Hematopoietic multipotent progenitor cell treated with erythropoietin and hydrocortisone succinate and interleukin-3 and kit ligand, for 6 days (in vitro differentiated cells): Measurements from ENCODE around the gene FRMD4B.
"Not testable (repeated sequence)": the region's sequence is repeated elsewhere in the genome, so short reads cannot be mapped to it uniquely, and the experiment has no call there.

Source experiments
- DNase-seq: peaks from one replicate; pipeline ENCODE4 v3.0.0-alpha.2; 2015

The FRMD4B gene

DNA sequence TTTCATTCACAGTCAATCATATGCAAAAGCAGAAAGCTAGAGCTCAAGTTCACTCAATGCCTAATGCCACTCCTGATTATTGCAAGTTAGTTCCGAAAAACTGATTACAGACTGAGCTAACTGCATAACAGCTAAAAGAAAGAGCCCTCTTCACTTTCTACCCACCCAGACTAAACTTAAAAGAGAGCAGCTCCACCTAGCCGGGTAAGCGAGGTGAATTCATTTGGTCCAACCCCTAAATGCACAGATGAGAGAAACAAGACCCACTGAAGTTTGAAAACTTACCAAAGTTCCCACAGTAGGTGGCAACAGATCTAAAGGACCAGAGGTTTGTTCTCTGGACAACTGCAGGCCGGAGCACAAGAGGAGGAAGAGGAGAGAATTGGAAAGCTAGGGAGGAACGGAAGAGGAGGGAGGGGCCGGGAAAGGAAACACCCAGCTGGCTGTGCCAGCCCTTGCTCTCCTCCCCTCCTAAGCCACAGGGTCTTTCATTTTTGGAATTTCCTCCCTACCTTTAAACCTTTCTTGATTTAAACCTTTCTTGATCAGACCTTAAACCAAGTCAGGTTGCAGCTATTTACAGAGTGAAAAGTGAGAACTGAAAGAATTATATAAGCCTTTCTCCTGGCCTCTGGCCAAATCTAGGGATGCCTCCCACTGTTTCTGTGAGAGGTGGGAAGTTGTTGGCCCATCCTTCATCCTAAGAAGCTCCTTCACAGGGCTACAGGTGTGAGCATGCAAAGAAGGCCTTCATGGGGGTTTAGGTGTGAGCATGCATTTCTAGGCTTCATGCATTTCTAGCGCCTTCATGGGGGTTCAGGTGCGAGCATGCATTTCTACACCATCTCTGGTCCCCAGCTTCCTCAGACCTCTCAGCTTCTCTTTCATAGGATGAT is 148.8 kb downstream of the FRMD4B start:
- peak; percentile 10 for DNase-seq

DNA sequence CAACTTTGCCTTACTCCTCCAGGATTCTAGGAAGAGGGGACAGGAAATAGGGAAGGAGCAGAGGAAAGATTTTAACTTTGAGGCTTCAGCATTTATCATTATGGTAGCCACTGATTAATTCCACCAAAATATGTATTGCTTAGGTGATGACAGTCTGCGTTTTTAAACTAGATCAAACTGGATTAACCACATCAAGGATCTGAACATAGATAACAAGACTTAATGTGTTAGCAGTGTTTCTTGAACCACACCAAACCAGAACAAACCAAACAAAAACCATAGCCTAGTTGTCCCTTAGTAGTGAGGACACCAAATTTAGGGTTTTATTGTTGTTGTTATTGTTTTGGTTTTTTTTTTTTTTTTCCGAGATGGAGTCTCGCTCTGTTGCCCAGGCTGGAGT is 150.0 kb downstream of the FRMD4B start:
- no peak for DNase-seq

DNA sequence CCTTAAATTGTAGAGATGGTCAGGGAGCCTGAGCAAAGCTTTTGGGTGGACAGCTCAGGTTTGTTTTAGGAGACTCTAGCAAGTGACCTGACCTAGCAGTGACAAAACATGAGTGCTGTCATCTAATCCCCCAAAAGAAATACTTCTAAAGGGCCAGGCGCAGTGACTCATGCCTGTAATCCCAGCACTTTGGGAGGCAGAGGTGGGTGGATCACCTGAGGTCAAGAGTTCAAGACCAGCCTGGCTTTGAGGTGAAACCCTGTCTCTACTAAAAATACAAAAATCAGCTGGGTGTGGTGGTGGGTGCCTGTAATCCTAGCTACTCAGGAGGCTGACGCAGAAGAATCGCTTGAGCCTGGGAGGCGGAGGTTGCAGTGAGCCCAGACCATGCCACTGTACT is 150.7 kb downstream of the FRMD4B start:
- DNase-seq = not testable (repeated sequence)

GRCh38 chr3:69232482-69232881 is 153.4 kb downstream of the FRMD4B start:
- no peak for DNase-seq

DNA sequence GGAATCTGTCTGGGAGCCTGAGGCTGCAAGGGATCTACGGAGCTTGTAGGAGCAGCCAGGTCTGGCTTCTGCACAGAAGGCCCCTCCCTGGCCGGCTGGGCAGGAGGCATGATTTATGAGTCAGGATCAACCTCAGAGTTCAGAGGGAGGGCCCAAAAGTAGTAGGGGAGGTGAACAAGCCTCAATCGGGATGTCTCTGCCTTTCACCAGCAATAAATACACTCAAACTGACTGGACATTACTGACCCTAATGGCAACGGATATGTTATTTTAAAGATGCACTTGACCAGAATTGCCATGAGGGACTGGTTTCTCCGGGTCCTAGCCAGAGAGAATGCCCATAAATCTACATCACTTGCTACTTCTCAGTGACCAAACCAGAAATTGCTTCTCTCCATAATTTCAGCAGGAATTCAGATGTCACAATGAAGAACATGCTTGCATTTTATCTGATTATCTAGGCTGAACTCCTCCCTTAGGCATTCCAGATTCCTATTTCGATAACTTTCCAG is 153.9 kb downstream of the FRMD4B start:
- DNase-seq = no peak

DNA sequence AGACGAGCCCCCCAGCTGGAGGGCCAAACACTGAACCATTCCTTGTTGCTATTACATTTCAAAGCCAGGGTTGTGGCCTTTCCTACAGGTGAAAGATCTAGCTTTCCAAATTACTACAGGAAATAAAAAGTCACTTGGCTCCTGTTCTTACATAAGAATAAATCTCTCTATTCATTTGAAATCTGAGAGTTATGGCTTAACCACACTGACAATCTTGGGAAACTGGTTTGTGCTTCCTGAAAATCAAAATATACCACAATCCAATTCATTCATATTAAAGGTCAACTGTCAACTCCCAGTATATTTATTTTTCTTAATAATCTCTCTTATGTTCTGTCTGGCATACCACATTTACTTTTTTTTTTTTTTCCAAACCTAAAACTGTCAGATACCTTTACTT is 159.8 kb downstream of the FRMD4B start:
- DNase-seq = no peak

GRCh38 chr3:69219101-69219708 is 166.7 kb downstream of the FRMD4B start:
- no peak for DNase-seq

DNA sequence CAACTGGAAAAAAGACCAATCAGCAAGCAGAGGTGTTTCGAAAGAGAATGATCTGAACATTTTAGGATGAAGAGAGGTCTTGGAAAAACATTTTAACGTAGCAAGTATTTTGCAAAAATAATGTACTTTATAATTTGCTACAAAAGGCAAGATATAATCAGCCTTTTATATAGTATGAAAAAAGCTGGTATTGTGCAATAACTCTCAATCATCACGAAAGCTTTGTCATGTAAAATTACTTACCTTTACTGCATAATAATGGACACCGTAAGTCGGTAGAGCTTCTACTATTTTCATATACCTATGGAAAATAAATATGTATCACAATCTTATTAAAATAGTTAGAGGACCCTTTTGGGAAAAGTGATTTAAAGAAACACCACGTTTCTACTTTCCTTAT is 167.8 kb downstream of the FRMD4B start:
- no peak for DNase-seq

GRCh38 chr3:69216981-69217380 is 168.9 kb downstream of the FRMD4B start:
- DNase-seq = no peak

- DNase-seq = no peak
These were observed 171.6 kb downstream of the FRMD4B start for GRCh38 chr3:69214241-69214640.

DNA sequence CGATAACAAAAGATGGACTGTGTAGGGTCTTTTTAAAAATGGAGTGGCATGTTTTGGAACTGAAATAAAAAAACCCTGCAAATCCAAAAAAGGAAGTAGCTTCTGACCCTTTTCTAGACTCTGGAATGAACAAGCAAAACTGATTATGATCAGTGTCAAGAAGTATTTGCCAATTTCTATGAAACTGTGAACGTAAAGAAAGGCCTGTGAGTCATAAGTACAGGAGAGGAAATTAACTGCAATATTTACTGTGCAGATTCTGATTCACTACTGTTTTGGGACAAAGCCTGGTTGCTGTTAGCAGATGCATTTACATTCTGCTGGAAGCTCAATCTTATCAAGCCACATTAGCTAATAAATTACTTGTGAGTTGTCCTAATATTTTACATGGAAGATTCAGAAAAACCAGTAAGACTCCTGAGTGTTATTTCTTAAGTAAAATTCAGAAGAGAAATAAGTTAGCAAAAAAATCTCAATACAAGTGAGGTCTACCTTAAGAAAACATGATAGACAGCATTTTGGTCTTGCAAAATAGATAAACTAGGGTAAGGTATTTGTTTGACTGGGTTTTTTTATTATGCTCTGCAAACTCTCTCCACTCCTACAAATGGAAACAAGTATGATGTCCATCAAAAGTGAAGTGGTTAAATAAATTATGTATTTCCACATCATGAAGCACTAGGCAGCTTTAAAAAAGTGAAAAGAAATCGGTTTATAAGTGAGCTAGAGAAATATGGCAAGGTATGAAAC is 173.3 kb downstream of the FRMD4B start:
- peak; percentile 85 for DNase-seq

GRCh38 chr3:69210068-69210730 is 175.7 kb downstream of the FRMD4B start:
- DNase-seq = no peak

GRCh38 chr3:69209413-69209812 is 176.5 kb downstream of the FRMD4B start:
- no peak for DNase-seq

DNA sequence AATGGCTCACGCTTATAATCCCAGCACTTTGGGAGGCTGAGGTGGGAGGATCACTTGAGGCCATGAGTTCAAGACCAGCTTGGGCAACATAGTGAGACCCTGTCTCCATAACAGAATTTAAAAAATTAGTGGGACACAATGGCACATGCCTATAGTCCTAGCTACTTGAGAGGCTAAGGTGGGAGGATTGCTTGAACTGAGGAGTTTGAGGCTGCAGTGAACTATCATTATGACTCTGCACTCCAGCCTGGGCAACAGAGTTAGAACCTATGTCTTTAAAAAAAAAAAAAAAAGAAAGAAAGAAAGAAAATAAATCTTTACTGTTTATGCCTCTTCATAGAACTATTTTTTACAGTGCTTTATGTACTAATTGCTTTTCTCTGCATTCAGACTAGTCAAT is 178.9 kb downstream of the FRMD4B start:
- no peak for DNase-seq

DNA sequence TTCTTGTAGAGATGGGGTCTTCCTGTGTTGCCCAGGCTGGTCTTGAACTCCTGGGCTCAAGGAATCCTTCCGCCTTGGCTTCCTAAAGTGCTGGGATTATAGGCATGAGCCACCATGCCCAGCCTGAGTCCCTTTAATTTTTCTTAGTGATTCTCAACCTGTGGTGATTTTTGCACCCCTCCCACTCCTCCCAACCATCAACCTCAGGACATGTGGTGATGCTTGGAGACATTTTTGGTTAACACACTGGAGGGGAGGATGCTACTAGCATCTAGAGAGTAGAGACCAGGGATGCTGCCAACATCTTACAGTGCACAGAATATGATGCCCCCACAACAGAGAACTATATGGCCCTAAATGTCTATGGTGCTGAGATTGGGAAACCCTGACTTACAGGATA is 180.5 kb downstream of the FRMD4B start:
- DNase-seq = no peak

DNA sequence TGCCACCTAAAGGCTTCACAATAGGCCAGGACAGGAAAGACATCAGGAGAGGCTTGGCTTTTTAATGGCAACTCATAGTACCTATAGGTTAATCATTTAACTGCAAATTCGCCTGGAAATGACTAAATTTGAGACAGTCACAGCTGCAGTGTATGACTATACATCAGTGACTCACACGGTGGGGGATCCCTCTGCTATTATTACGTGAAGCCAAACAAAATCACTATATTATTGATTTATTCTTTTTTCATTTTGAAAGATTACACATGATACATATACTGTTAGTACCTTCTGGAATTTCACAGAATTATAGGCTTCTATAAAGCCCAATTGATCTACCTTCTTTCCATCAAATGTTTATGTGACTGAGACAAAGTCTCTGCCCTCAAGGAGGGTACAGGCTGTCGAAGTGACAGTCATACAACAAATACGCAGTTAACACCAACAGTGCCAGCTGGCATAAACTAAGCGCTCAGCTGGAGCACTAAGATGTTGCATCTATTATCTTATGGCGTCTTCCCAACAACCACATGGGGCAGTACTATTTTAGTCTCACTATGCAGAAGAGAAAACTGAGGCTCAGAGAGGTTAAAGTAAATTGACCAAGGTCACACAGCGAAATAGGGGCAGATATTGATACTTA is 181.5 kb downstream of the FRMD4B start:
- DNase-seq = no peak

- DNase-seq = no peak
These were observed 182.1 kb downstream of the FRMD4B start for GRCh38 chr3:69203631-69204314.

DNA sequence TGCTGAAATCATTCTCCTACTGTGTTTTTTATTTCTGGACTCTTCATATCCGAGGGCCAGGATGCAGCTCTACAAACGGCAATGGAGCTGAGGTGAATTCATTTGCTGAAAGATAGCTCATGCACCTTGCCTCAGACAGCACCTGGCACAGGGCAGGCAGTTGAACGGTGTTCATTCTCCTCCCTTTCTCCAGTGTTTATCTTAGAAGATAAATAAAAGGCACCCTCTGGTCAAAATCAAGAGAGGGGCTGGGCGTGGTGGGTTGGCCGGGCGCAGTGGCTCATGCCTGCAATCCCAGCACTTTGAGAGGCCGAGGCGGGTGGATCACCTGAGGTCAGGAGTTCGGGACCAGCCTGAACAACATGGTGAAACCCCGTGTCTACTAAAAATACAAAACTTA is 184.2 kb downstream of the FRMD4B start:
- no peak for DNase-seq

- no peak for DNase-seq
These were observed 185.4 kb downstream of the FRMD4B start for GRCh38 chr3:69200384-69201068.

DNA sequence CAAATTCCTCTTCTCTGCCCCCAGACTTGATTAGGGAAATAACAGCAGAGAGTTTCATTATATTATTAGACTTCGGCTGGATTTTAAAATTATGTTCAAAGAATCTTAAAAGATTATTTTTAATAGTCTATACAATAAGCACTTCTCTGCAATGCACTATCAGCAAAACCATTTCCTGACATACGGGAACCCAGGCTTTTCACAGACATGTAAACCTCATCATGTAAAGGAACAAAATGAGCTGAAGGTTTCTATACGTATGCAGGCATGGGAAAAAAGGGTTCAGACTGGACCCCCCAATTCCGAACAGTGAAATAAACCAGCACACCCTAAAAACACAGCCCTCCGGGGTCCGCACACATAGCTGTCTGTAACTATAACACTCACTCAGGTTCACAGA is 185.9 kb downstream of the FRMD4B start:
- peak; percentile 15 for DNase-seq

DNA sequence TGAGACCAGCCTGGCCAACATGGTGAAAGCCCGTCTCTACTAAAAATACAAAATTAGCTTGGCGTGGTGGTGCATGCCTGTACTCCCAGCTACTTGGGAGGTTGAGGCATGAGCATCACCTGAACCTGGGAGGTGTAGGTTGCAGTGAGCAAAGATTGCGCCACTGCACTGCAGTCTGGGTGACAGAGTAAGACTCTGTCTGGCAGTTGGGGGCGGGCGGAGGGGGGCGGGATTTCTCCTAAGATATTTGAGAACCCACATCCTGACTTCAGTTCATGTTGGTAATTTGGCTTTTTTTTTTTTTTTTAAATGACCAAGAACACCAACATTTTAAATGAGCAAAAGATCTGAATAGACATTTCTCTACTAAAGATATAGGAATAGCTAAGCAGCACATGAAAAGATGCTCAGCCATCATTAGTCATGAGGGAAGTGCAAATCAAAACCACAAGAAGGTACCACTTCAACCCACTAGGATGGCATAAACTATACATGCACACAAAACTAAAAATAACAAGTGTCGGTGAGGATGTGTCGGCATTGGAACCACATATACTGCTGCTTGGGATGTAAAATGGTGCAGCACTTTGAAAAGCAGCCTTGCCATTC is 187.9 kb downstream of the FRMD4B start:
- DNase-seq = no peak
